Stimulated activated naive B cell treated with anti-CD40 and anti-IgM and Interleukin-4, amounts not matched to agents 10 μg/mL and 1 μg/mL and 100 μg/mL, for 72 hours (primary cell): Measurements from ENCODE around the gene GARRE1.
"Not testable (repeated sequence)": the region's sequence is repeated elsewhere in the genome, so short reads cannot be mapped to it uniquely, and the experiment has no call there.

Experiments
- ATAC-seq, 2 donors: fragments of 150-1000 bp; cut with Tn5 transposase; replicated peaks; 2 replicates each; pipeline ENCODE4 v1.10.0; 2021; ENCODE audit warnings: moderate library complexity in 1 of 2
- DNase-seq: peaks from one replicate; pipeline ENCODE4 v3.0.0; 2021
- H3K27ac Mint-ChIP-seq: one replicate; pipeline ENCODE4 v1.8.0; 2022; ENCODE audit warnings: mild to moderate bottlenecking, mixed read lengths
- H3K27me3 Mint-ChIP-seq, 2 donors: one replicate each; pipeline ENCODE4 v1.8.0; 2022; ENCODE audit warnings: mixed read lengths in 2 of 2
- H3K36me3 Mint-ChIP-seq, 2 donors: one replicate each; pipeline ENCODE4 v1.8.0; 2022; ENCODE audit warnings: mixed read lengths in 2 of 2, mild to moderate bottlenecking in 1 of 2
- H3K4me1 Mint-ChIP-seq, 2 donors: one replicate each; pipeline ENCODE4 v1.8.0; 2022; ENCODE audit warnings: mixed read lengths in 2 of 2, mild to moderate bottlenecking in 1 of 2
- H3K4me3 Mint-ChIP-seq, 2 donors: one replicate each; pipeline ENCODE4 v1.8.0; 2022; ENCODE audit warnings: mild to moderate bottlenecking in 2 of 2, mixed read lengths in 2 of 2, moderate library complexity in 1 of 2
- H3K9me3 Mint-ChIP-seq, 2 donors: one replicate each; pipeline ENCODE4 v1.8.0; 2022; ENCODE audit warnings: mixed read lengths in 2 of 2, mild to moderate bottlenecking in 1 of 2

Gene GARRE1, protein sequence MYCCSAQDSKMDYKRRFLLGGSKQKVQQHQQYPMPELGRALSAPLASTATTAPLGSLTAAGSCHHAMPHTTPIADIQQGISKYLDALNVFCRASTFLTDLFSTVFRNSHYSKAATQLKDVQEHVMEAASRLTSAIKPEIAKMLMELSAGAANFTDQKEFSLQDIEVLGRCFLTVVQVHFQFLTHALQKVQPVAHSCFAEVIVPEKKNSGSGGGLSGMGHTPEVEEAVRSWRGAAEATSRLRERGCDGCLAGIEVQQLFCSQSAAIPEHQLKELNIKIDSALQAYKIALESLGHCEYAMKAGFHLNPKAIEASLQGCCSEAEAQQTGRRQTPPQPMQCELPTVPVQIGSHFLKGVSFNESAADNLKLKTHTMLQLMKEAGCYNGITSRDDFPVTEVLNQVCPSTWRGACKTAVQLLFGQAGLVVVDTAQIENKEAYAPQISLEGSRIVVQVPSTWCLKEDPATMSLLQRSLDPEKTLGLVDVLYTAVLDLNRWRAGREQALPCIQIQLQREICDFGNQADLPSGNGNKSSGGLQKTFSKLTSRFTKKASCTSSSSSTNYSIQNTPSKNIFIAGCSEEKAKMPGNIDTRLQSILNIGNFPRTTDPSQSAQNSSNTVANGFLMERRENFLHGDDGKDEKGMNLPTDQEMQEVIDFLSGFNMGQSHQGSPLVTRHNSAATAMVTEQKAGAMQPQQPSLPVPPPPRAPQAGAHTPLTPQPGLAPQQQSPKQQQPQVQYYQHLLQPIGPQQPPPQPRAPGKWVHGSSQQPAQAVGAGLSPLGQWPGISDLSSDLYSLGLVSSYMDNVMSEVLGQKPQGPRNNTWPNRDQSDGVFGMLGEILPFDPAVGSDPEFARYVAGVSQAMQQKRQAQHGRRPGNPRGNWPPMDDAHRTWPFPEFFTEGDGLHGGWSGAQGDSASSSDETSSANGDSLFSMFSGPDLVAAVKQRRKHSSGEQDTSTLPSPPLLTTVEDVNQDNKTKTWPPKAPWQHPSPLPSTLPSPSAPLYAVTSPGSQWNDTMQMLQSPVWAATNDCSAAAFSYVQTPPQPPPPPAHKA (N-terminal part only)

DNA sequence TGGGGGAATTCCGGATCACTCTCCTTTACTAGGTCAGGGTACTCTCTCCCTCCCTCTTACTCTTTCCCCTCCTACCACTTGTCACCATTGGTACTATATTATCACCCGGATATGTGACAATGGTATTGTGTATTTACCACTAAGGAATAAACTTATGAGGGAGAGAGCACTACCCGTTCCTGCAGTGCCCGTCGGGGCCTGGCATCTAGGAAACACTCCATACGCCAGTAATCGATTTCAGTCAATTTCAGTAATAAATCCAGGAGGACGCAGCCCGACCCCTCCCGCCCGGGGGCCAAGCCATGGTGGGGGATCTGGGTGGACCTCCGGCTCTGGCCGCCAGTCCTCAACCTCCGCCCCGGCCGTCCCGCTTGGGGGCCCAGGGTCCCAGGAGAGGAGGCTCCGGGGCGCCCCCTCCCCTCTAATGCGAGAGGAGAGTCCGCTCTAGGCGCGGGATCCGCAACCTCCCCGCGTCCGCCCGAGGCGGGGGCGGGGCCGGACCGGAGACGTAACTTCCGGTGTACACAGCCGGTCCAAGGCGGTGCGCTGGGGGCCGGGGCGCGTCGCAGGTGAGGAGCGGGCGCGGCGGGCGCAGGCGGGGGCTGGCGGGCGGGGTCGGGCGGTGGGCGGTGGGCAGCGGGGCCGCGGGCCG is at the start of gene GARRE1:
Gene GARRE1 (plus strand): TSS at position 509 of the 652 bp plus-strand sequence. CDS start 45,920 bp downstream, outside the sequence.
- DNase-seq: peak; percentile 75
- peaks cover 1 to 14% of the 10 kb centered on the region in 2 donors for H3K36me3 Mint-ChIP-seq
- peaks cover 14 to 31% of the 10 kb centered on the region in 2 donors for H3K4me1 Mint-ChIP-seq
- ATAC-seq: peak; percentile 94 to 95
- no peaks in the 10 kb centered on the region for H3K27me3 Mint-ChIP-seq
- peak within 1 kb of the TSS; percentile 90 to 98 for H3K4me3 Mint-ChIP-seq
- H3K27ac Mint-ChIP-seq: peak within 1 kb of the TSS; percentile 98
- no peaks in the 10 kb centered on the region for H3K9me3 Mint-ChIP-seq

DNA sequence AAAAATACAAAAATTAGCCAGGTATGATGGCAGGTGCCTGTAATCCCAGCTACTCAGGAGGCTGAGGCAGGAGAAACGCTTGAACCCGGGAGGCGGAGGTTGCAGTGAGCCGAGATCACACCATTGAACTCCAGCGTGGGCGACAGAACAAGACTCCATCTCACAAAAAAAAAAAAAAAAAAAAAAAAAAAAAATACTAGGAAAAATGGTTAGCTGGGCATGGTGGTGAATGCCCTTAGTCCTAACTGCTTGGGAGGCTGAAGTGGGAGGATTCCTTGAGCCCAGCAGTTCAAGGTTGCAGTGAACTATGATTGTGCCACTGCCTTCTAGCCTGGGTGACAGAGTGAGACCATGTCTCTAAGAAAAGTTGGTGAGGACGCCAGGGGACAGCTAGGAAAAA is 49.0 kb upstream of the GARRE1 start:
- H3K27ac Mint-ChIP-seq, H3K27me3 Mint-ChIP-seq, ATAC-seq, H3K9me3 Mint-ChIP-seq, H3K4me3 Mint-ChIP-seq, DNase-seq: not testable (repeated sequence)
- Mint-ChIP-seq H3K36me3 (peaks cover 15 to 42% of the 10 kb centered on the region in 2 donors), H3K4me1 (peaks cover 5 to 15% of the 10 kb centered on the region in 2 donors)

DNA sequence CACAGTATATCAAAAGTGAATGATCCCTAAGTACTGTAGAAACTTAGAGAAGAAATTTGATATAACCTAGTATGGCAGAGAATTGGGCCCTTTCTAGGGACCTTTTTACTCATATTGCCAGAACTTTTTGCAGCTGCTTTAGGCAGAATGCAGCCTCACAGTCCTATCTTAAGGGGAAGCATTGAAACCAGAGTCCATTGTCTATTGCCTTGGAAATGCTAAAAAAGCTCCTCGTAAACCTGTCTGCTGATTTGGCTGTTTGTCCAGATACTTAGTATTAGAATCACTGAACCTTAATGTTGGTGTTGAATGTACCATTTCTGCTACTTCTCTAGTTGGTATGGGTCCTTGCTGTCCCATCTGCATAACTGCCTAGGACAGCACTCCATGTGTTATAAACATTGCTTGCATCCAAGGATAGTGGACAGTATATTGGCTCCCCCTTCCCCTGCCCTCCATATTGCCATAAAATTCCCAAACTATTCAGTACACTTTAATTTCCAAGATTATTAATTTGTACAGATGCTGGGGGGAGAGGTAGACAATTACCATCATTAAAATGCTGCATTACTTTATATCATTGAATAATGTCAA is 46.0 kb upstream of the GARRE1 start:
- peaks cover 2 to 5% of the 10 kb centered on the region in 2 donors for H3K4me1 Mint-ChIP-seq
- no peak overlapping the region for H3K27ac Mint-ChIP-seq
- H3K4me3 Mint-ChIP-seq: no peak overlapping the region
- peaks cover 11 to 32% of the 10 kb centered on the region in 2 donors for H3K36me3 Mint-ChIP-seq
- no peak for ATAC-seq
- H3K9me3 Mint-ChIP-seq: no peaks in the 10 kb centered on the region
- H3K27me3 Mint-ChIP-seq: no peaks in the 10 kb centered on the region
- no peak for DNase-seq

DNA sequence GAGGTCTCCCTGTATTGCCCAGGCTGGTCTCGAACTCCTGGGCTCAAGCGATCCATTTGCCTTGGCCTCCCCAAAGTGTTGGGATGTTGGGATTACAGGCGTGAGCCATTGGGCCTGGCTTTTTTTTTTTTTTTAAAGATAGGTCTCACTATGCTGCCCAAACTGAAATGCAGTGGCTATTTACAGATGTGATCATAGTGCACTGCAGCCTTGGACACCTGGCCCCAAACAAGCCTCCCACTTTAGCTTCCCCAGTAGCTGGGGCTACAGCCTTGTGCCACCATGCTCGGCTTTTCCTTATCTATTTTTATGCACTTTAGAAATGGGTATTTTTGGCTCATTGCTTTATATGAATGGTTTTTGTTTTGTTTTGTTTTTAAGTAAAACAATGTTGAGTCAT is 44.6 kb upstream of the GARRE1 start:
- H3K36me3 Mint-ChIP-seq: peaks cover 10 to 27% of the 10 kb centered on the region in 2 donors

DNA sequence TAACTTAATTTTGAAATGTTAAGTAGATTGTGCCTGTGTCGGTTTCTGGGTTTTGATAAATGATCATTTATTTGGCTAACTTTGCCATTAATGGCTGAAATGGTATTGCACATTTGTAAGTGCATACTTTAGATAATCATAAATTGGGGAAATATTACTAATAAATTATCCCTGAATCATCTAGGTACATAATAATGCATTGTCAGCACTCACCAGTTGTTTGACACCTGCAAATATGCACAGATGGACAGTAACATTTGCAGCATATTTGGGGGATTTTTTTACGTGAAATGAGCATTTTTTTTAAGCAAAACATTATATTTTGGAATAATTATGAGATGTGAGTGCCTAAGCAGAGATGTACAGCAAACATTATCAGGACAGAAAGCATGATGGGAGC is 41.1 kb upstream of the GARRE1 start:
- H3K4me3 Mint-ChIP-seq: no peak overlapping the region
- H3K4me1 Mint-ChIP-seq: peaks cover 8 to 15% of the 10 kb centered on the region in 2 donors
- no peaks in the 10 kb centered on the region for H3K27me3 Mint-ChIP-seq
- DNase-seq: no peak
- no peak overlapping the region for H3K27ac Mint-ChIP-seq
- H3K36me3 Mint-ChIP-seq: peaks cover 22 to 28% of the 10 kb centered on the region in 2 donors
- no peaks in the 10 kb centered on the region for H3K9me3 Mint-ChIP-seq
- ATAC-seq: no peak

More for the DNA sequence above, 44.6 kb upstream of the GARRE1 start:
- DNase-seq (no peak), ATAC-seq (no peak)
- H3K4me1 Mint-ChIP-seq: peaks cover 2 to 5% of the 10 kb centered on the region in 2 donors
- no peaks in the 10 kb centered on the region for H3K27me3 Mint-ChIP-seq
- no peaks in the 10 kb centered on the region for H3K9me3 Mint-ChIP-seq
- no peak overlapping the region for H3K27ac Mint-ChIP-seq
- H3K4me3 Mint-ChIP-seq: no peak overlapping the region

DNA sequence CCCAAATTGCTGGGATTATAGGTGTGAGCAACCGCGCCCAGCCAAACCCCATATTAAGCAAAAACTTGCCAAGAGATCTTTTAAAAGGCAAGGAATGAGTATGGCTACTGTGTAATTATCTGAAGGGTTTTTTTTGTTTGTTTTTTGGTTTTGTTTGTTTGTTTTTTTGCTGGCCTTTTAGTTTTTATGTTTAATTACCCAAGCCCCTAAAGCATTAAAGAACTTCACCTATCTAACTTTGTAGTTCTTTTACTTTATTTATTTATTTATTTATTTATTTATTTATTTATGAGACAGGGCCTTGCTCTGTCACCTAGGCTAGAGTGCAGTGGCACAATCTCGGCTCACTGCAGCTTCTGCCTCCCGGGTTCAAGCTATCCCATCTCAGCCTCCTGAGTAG is 40.3 kb upstream of the GARRE1 start:
- Mint-ChIP-seq H3K9me3 (no peaks in the 10 kb centered on the region), H3K27ac (no peak overlapping the region), H3K4me3 (no peak overlapping the region), H3K4me1 (peaks cover 12 to 21% of the 10 kb centered on the region in 2 donors), H3K27me3 (no peaks in the 10 kb centered on the region), H3K36me3 (peaks cover 24 to 30% of the 10 kb centered on the region in 2 donors)
- ATAC-seq (no peak), DNase-seq (no peak)

DNA sequence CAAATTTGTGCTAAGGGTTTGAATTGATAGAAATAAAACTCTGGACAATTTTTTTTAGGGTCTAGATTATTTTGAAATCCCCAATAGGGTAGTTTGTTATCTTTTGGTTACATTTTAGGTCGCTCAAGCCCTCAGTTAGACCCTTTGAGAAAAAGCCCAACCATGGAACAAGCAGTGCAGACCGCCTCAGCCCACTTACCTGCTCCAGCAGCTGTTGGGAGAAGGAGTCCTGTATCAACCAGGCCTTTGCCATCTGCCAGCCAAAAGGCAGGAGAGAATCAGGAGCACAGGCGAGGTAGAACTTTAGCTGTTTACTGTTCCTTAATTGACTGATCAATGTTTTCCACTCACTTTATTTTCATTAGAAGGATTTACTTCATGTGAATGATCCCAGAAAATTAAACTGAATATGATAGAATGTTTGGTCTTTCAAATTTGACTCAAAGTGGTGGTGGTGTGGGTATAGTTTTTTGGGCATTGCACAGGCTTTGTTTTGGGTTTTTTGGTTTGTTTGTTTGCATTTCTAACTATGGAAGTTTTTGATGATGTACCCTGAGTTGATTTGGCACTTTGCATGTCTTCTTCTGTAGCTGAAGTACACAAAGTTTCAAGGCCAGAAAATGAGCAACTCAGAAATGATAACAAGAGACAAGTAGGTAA is 39.2 kb upstream of the GARRE1 start:
- Mint-ChIP-seq H3K27ac (peak overlapping the region; percentile 2), H3K27me3 (no peaks in the 10 kb centered on the region), H3K9me3 (no peaks in the 10 kb centered on the region), H3K36me3 (peaks cover 26 to 36% of the 10 kb centered on the region in 2 donors), H3K4me3 (no peak overlapping the region), H3K4me1 (peaks cover 12 to 26% of the 10 kb centered on the region in 2 donors)
- no peak for ATAC-seq
- DNase-seq: no peak

DNA sequence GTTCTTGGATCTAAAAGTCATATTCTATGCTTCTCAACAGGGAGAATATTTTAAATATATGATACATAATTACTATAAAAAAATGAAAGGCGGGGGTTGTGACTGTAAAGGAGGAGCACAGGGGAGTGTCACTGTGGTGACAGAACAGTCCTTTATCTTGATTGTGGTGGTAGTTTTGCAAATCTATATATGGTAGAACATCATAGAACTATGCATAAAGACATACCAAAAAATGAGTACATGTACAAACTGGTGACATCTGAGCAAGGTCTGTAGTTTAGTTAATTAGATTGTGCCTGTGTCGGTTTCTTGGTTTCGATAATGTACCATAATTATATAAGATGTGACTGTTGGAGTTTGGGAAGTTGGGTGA is 38.7 kb upstream of the GARRE1 start:
- DNase-seq: no peak
- Mint-ChIP-seq H3K4me3 (no peak overlapping the region), H3K27ac (peak overlapping the region; percentile 27), H3K4me1 (peaks cover 14 to 31% of the 10 kb centered on the region in 2 donors), H3K36me3 (peaks cover 28 to 40% of the 10 kb centered on the region in 2 donors), H3K9me3 (no peaks in the 10 kb centered on the region), H3K27me3 (no peaks in the 10 kb centered on the region)
- ATAC-seq: no peak

DNA sequence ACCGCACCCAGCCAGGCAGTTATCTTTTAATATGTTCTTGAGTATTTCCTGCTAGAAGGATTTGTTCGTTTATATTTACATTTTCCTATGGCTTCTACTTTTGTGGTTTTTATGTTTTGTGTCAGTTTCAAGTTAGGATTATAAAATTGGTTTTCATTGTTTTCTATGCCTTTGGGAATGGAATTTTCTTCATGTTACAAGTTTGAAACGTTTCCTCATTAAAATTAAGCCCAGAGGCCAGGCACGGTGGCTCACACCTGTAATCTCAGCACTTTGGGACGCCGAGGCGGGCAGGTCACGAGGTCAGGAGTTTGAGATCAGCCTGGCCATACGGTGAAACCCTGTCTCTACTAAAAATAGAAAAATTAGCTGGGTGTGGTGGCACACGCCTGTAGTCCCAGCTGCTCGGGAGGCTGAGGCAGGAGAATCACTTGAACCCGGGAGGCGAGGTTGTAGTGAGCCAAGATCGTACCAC is 37.6 kb upstream of the GARRE1 start:
- not testable (repeated sequence) for H3K27me3 Mint-ChIP-seq, H3K9me3 Mint-ChIP-seq, DNase-seq, ATAC-seq
- Mint-ChIP-seq H3K36me3 (peaks cover 37 to 46% of the 10 kb centered on the region in 2 donors), H3K27ac (peak overlapping the region; percentile 51), H3K4me3 (peak overlapping the region in 1 of 2 donors; percentile 35), H3K4me1 (peaks cover 14 to 33% of the 10 kb centered on the region in 2 donors)

DNA sequence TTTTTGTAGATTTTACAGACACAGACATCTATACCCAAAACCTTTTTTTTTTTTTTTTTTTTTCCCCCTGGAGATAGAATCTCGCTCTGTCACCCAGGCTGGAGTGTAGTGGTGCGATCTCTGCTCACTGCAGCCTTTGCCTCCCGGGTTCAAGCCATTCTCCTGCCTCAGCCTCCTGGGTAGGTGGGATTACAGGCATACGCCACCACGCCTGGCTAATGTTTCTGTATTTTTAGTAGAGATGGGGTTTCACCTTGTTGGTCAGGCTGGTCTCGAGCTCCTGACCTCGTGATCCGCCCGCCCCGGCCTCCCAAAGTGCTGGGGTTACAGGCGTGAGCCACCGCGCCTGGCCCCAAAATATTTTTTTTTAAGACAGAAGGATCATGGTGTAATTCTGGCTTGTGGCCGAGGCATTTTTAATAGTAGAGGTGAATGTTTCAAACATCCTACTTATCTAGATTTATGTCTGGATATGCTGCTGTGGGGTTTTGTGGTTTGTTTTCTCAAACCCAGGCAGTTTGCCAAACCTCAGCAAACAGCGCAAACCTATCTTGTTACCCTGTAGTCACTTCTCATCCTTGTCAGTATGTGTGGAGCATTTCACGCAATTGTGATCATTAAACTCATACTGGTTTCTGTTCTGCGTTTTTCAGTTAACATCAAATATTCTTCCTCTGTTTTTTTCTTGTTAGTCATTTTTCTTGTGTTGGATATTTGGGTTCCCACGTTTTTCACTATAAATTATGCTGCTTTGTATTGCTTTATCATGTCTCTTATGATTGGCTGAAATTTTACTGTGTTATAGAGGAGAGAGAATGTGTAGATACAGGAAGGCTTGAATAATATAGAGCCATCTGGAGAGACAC is 36.2 kb upstream of the GARRE1 start:
- Mint-ChIP-seq H3K4me1 (peaks cover 16 to 38% of the 10 kb centered on the region in 2 donors), H3K9me3 (no peaks in the 10 kb centered on the region), H3K4me3 (peak overlapping the region; percentile 66 to 75), H3K36me3 (peaks cover 44 to 50% of the 10 kb centered on the region in 2 donors), H3K27ac (peak overlapping the region; percentile 80), H3K27me3 (no peaks in the 10 kb centered on the region)
- ATAC-seq: peak; percentile 93 to 95
- peak; percentile 43 for DNase-seq

DNA sequence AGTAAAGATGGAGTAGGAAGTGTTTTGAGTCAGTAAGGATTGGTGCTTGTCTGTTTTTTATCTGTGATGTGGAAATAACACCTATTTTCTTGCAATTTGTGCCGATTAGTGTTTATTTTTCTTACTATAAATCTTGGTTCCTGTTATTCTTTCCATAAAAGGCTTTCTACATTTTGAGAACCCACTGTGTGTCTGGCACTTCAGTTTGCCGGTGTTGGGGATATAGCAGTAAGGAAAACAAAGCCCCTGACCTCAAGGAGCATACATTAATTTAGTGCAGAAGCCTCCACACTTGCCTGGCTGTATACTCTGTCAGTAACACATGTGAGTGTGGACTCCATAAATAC is 35.6 kb upstream of the GARRE1 start:
- H3K4me3 Mint-ChIP-seq: no peak overlapping the region

DNA sequence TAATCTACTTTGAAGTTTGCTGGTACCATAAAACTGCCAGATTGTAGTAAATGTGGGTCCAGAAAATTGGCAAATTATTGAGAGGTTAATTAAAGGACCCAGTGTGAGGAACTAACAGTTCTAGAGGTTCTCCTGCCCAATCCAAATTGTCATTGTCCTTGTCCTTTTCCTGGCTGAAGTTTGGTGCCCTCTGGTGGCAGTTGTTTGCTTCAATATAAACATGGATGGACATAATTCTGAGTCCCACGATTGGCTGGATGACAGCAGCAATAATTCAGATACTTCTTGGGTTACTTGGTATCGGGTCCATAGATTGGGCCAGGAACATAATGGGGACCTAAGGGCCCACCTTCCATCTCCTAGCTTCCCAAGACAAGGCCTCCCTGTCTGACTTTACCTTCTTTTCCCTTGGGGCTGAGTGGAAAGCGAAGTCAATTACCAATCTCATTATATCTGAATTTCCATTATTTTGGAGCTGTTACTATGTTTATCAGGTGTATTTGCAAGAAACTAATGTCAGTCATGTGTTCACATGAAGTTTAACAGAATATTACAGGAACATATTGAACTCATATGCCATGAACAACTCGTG is 33.8 kb upstream of the GARRE1 start:
- peak; percentile 22 for DNase-seq
- Mint-ChIP-seq H3K27me3 (no peaks in the 10 kb centered on the region), H3K4me1 (peaks cover 31 to 57% of the 10 kb centered on the region in 2 donors), H3K27ac (no peak overlapping the region), H3K36me3 (peaks cover 61 to 62% of the 10 kb centered on the region in 2 donors), H3K9me3 (no peaks in the 10 kb centered on the region), H3K4me3 (no peak overlapping the region)
- ATAC-seq: peak; percentile 24 to 37

More for the DNA sequence above, 35.6 kb upstream of the GARRE1 start:
- H3K27ac Mint-ChIP-seq: peak overlapping the region; percentile 80
- H3K36me3 Mint-ChIP-seq: peaks cover 49 to 55% of the 10 kb centered on the region in 2 donors
- H3K27me3 Mint-ChIP-seq: no peaks in the 10 kb centered on the region
- H3K9me3 Mint-ChIP-seq: no peaks in the 10 kb centered on the region
- peaks cover 20 to 43% of the 10 kb centered on the region in 2 donors for H3K4me1 Mint-ChIP-seq
- no peak for DNase-seq
- ATAC-seq: no peak
